ENCODE measurements around the gene TMEM100. TPM values are rescaled to one million over a fixed set of nuclear protein-coding genes. Genes with fewer than 3 reads are reported as not detected.

TMEM100 gene
- total and polyA plus RNA-seq, 2 experiments from 2014 or later, result 0.10 to 0.73 TPM

- Histone ChIP-seq H3K4me2 (no peak overlapping the region), H3K36me3 (ENCODE audit: insufficient read depth) (no peaks in the 10 kb centered on the region), H3K27me3 (ENCODE audit: insufficient read depth) (no peaks in the 10 kb centered on the region), H2AFZ (no peak overlapping the region; the same call in 1 of the 2 replicates), H3F3A (replicated peaks; ENCODE audit: low read depth) (no peaks in the 10 kb centered on the region), H3K4me3 (no peak overlapping the region), H3K79me2 (replicated peaks; ENCODE audit: insufficient read depth) (no peaks in the 10 kb centered on the region), H4K20me1 (replicated peaks; ENCODE audit: insufficient read depth) (no peaks in the 10 kb centered on the region), H3K27ac (ENCODE audit: low read depth) (no peak overlapping the region), H3K4me1 (ENCODE audit: insufficient read depth) (peaks cover 24% of the 10 kb centered on the region), H3K9me2 (ENCODE audit: insufficient read depth) (no peaks in the 10 kb centered on the region)
- H3K9me3 Mint-ChIP-seq, result no peaks in the 10 kb centered on the region
- DNase-seq (ENCODE audit: low spot score), result no peak
- no peak for ATAC-seq
- H3K27ac Mint-ChIP-seq, result no peak overlapping the region
- peaks cover 60% of the 10 kb centered on the region for H3K4me1 Mint-ChIP-seq
- peaks cover 3% of the 10 kb centered on the region for H3K27me3 Mint-ChIP-seq (ENCODE audit: insufficient read depth, low read depth, poor library complexity)
- TF ChIP-seq ZNF114 (CRISPR knock-in tag; IDR thresholded peaks at IDR 0.05), result no peak
- no peak for TF ChIP-seq EZH2 (IDR thresholded peaks at IDR 0.05; ENCODE audit: low read depth, unreplicated experiment)
- TF ChIP-seq REST (IDR thresholded peaks at IDR 0.05; ENCODE audit: unreplicated experiment), result no peak
- TF ChIP-seq CTCF (conservative IDR thresholded peaks at IDR 0.05; ENCODE audit: low read depth in 2 of 2), result no peak
- TF ChIP-seq CREB1 (CRISPR knock-in tag; IDR thresholded peaks at IDR 0.05; ENCODE audit: low read depth), result no peak
- TF ChIP-seq STAT1 (IDR thresholded peaks at IDR 0.05; ENCODE audit: unreplicated experiment), result no peak
- TF ChIP-seq POLR2AphosphoS5 (IDR thresholded peaks at IDR 0.05; ENCODE audit: low read depth), result no peak
- no peak for TF ChIP-seq JUNB (IDR thresholded peaks at IDR 0.05; ENCODE audit: unreplicated experiment)
- TF ChIP-seq ZNF331 (CRISPR knock-in tag; IDR thresholded peaks at IDR 0.05; ENCODE audit: low read depth), result no peak
- no peaks in the 10 kb centered on the region for H3K36me3 Mint-ChIP-seq (ENCODE audit: low read depth)
- H3K4me3 Mint-ChIP-seq, result no peak overlapping the region
Measured at GRCh38 chr17:55727920-55728319, 5.3 kb upstream of the TMEM100 start.

- Mint-ChIP-seq H3K27me3 (ENCODE audit: insufficient read depth, low read depth, poor library complexity) (peaks cover 3% of the 10 kb centered on the region), H3K4me3 (no peak overlapping the region), H3K4me1 (peaks cover 60% of the 10 kb centered on the region), H3K27ac (no peak overlapping the region), H3K9me3 (no peaks in the 10 kb centered on the region), H3K36me3 (ENCODE audit: low read depth) (no peaks in the 10 kb centered on the region)
- H3K79me2 ChIP-seq (replicated peaks; ENCODE audit: insufficient read depth), result no peaks in the 10 kb centered on the region
- no peaks in the 10 kb centered on the region for H3K9me2 ChIP-seq (ENCODE audit: insufficient read depth)
- no peaks in the 10 kb centered on the region for H3K36me3 ChIP-seq (ENCODE audit: insufficient read depth)
- H3K27ac ChIP-seq (ENCODE audit: low read depth), result no peak overlapping the region
- H3K4me1 ChIP-seq (ENCODE audit: insufficient read depth), result peaks cover 28% of the 10 kb centered on the region
- H2AFZ ChIP-seq, result no peak overlapping the region; the same call in 1 of the 2 replicates
- no peak overlapping the region for H3K4me2 ChIP-seq
- H3K4me3 ChIP-seq, result no peak overlapping the region
- no peak for DNase-seq (ENCODE audit: low spot score)
- H3K27me3 ChIP-seq (ENCODE audit: insufficient read depth), result no peaks in the 10 kb centered on the region
- no peak for ATAC-seq
- H3F3A ChIP-seq (replicated peaks; ENCODE audit: low read depth), result no peaks in the 10 kb centered on the region
- H4K20me1 ChIP-seq (replicated peaks; ENCODE audit: insufficient read depth), result no peaks in the 10 kb centered on the region
- TF ChIP-seq NANOG (IDR thresholded peaks at IDR 0.05; ENCODE audit: borderline replicate concordance) (no peak), JUNB (IDR thresholded peaks at IDR 0.05; ENCODE audit: unreplicated experiment) (no peak), ZNF462 (CRISPR knock-in tag; IDR thresholded peaks at IDR 0.05) (no peak), POLR2AphosphoS5 (IDR thresholded peaks at IDR 0.05; ENCODE audit: low read depth) (no peak), ZNF114 (CRISPR knock-in tag; IDR thresholded peaks at IDR 0.05) (no peak)
Measured at GRCh38 chr17:55727275-55727674, 4.6 kb upstream of the TMEM100 start.
